Neuronal stem cell (in vitro differentiated cells): ENCODE data around the gene OR5A1. TPM values are rescaled to one million over a fixed set of nuclear protein-coding genes. Genes with fewer than 3 reads are reported as not detected.

Experiments used
- DNase-seq: peaks from one replicate; pipeline ENCODE4 v3.0.0-alpha.2; 2013; ENCODE audit warnings: low spot score
- H2AFZ ChIP-seq: one replicate; pipeline ENCODE4 v1.6.1; 2013; ENCODE audit warnings: mild to moderate bottlenecking, low read length, inconsistent platforms
- H2AK5ac ChIP-seq: 2 replicates; pipeline ENCODE4 v1.6.1; 2013; ENCODE audit warnings: low read depth, mild to moderate bottlenecking, inconsistent platforms, low read length, moderate library complexity, mixed read lengths
- H2BK120ac ChIP-seq: 2 replicates; pipeline ENCODE4 v1.6.1; 2013; ENCODE audit warnings: low read depth, mild to moderate bottlenecking, inconsistent platforms, low read length, moderate library complexity, mixed read lengths
- H2BK12ac ChIP-seq: one replicate; pipeline ENCODE4 v1.6.1; 2013; ENCODE audit warnings: low read length, inconsistent platforms
- H2BK15ac ChIP-seq: 2 replicates; pipeline ENCODE4 v1.6.1; 2013; ENCODE audit warnings: mild to moderate bottlenecking, low read length, inconsistent platforms, mixed read lengths
- H2BK5ac ChIP-seq: one replicate; pipeline ENCODE4 v1.6.1; 2013; ENCODE audit warnings: inconsistent platforms, mild to moderate bottlenecking, low read length, moderate library complexity
- H3K14ac ChIP-seq: one replicate; pipeline ENCODE4 v1.6.1; 2013; ENCODE audit warnings: low read length, inconsistent platforms
- H3K18ac ChIP-seq: 2 replicates; pipeline ENCODE4 v1.6.1; 2013; ENCODE audit warnings: low read length, inconsistent platforms
- H3K23ac ChIP-seq: 2 replicates; pipeline ENCODE4 v1.6.1; 2013; ENCODE audit warnings: low read depth, mild to moderate bottlenecking, mixed read lengths, low read length, inconsistent platforms; ENCODE audit not compliant: poor library complexity
- H3K27ac ChIP-seq: replicated peaks from 3 replicates; pipeline ENCODE4 v1.5.1; 2013; ENCODE audit warnings: low read length, inconsistent platforms
- H3K27me3 ChIP-seq, 3 experiments: 2 replicates each; pipeline ENCODE4 v1.6.1; 2013; ENCODE audit warnings: low read length in 3 of 3, mild to moderate bottlenecking in 2 of 3, inconsistent platforms in 1 of 3, low read depth in 1 of 3, mixed read lengths in 1 of 3, moderate library complexity in 1 of 3; ENCODE audit not compliant: control insufficient read depth in 3 of 3, insufficient read depth in 3 of 3
- H3K36me3 ChIP-seq, 2 donors: replicated peaks in 1 of 2; 2 replicates each; pipeline ENCODE4 v1.6.1; 2013; ENCODE audit warnings: low read length in 2 of 2; ENCODE audit not compliant: control insufficient read depth in 2 of 2, insufficient read depth in 2 of 2
- H3K4ac ChIP-seq: 2 replicates; pipeline ENCODE4 v1.6.1; 2013; ENCODE audit warnings: inconsistent platforms, mild to moderate bottlenecking, low read length, moderate library complexity
- H3K4me1 ChIP-seq, 2 donors: 1 replicate in 1 of 2; 2 replicates in 1 of 2; pipeline ENCODE4 v1.6.1; 2013; ENCODE audit warnings: low read length in 2 of 2, low read depth in 1 of 2; ENCODE audit not compliant: control insufficient read depth in 2 of 2, insufficient read depth in 1 of 2
- H3K4me2 ChIP-seq: one replicate; pipeline ENCODE4 v1.6.1; 2013; ENCODE audit warnings: mild to moderate bottlenecking, low read length, inconsistent platforms; ENCODE audit not compliant: insufficient read depth, poor library complexity, severe bottlenecking
- H3K4me3 ChIP-seq, 2 donors: 2 replicates each; pipeline ENCODE4 v1.5.1; 2013; ENCODE audit warnings: low read length in 2 of 2, mild to moderate bottlenecking in 2 of 2, inconsistent platforms in 1 of 2, moderate library complexity in 1 of 2
- H3K79me1 ChIP-seq: one replicate; pipeline ENCODE4 v1.6.1; 2013; ENCODE audit warnings: low read depth, mild to moderate bottlenecking, inconsistent platforms, low read length, moderate library complexity
- H3K9ac ChIP-seq: one replicate; pipeline ENCODE4 v1.6.1; 2013; ENCODE audit warnings: mild to moderate bottlenecking, low read depth, low read length, inconsistent platforms; ENCODE audit not compliant: poor library complexity
- H3K9me3 ChIP-seq, 2 donors: replicated peaks in 1 of 2; 2 replicates each; pipeline versions ENCODE3 to v1.6.1; 2013; ENCODE audit warnings: low read length in 2 of 2, mild to moderate bottlenecking in 2 of 2, inconsistent platforms in 1 of 2, low read depth in 1 of 2, mixed read lengths in 1 of 2, moderate library complexity in 1 of 2; ENCODE audit not compliant: control insufficient read depth in 2 of 2, insufficient read depth in 1 of 2
- H4K8ac ChIP-seq: one replicate; pipeline ENCODE4 v1.6.1; 2013; ENCODE audit warnings: low read depth, mild to moderate bottlenecking, inconsistent platforms, low read length, moderate library complexity
- H4K91ac ChIP-seq: one replicate; pipeline ENCODE4 v1.6.1; 2013; ENCODE audit warnings: low read length, low read depth, mild to moderate bottlenecking, inconsistent platforms; ENCODE audit not compliant: poor library complexity
- WGBS, 2 donors: extraction: QIAGEN DNeasy Blood & Tissue Kit; methylation state at CpG; one replicate each; pipeline ENCODE4 v1.1.7; 2013; ENCODE audit warnings: missing lambda C conversion rate in 2 of 2, mixed read lengths in 1 of 2; ENCODE audit not compliant: insufficient read length in 2 of 2, insufficient replicate concordance in 1 of 2; ENCODE audit errors: extremely low coverage in 2 of 2; 5-methylcytosine and 5-hydroxymethylcytosine counted together
- polyA plus RNA-seq, 2 experiments: library from polyadenylated mRNA; stranded (reverse); fragments of 200-250 nt; gene quantifications; one replicate each; pipeline ENCODE4 v1.2.3, GENCODE V29; 2013

The OR5A1 gene
- polyA plus RNA-seq (2013, experiment 1 of 2), result 0.24 TPM
- 0.19 TPM for polyA plus RNA-seq (2013, experiment 2 of 2)

GRCh38 chr11:59436169-59436568, at the start of gene OR5A1:
TSS of gene OR5A1 (plus strand) at chr11:59436469. CDS start at chr11:59443169, 6,700 bp downstream.
- Histone ChIP-seq H2BK15ac (no peak within 1 kb of the TSS), H2AK5ac (no peak within 1 kb of the TSS), H3K4ac (no peak within 1 kb of the TSS), H3K23ac (no peak within 1 kb of the TSS), H3K27me3 (no peaks in the 10 kb centered on the region), H3K18ac (no peak within 1 kb of the TSS), H2BK120ac (no peak within 1 kb of the TSS), H3K27ac (no peak within 1 kb of the TSS), H2BK12ac (no peak within 1 kb of the TSS), H3K9ac (no peak within 1 kb of the TSS), H2BK5ac (no peak within 1 kb of the TSS), H3K79me1 (no peaks in the 10 kb centered on the region), H3K4me3 (no peak within 1 kb of the TSS), H3K14ac (no peak within 1 kb of the TSS), H2AFZ (no peak within 1 kb of the TSS), H4K8ac (no peak within 1 kb of the TSS), H3K36me3 (no peaks in the 10 kb centered on the region), H4K91ac (no peak within 1 kb of the TSS), H3K9me3 (no peaks in the 10 kb centered on the region), H3K4me2 (no peak within 1 kb of the TSS), H3K4me1 (no peaks in the 10 kb centered on the region)
- no CpG with 5 or more reads among the region's 3 CpGs for WGBS, 2 donors
- no peak for DNase-seq

GRCh38 chr11:59394186-59394585, 42.1 kb upstream of the OR5A1 start:
- Histone ChIP-seq H3K27ac (no peak overlapping the region), H3K79me1 (no peaks in the 10 kb centered on the region), H3K18ac (no peak overlapping the region), H3K27me3 (no peaks in the 10 kb centered on the region), H2BK15ac (no peak overlapping the region), H2AFZ (no peak overlapping the region), H3K9ac (no peak overlapping the region), H2AK5ac (no peak overlapping the region), H3K14ac (no peak overlapping the region), H2BK120ac (no peak overlapping the region), H4K91ac (no peak overlapping the region), H4K8ac (no peak overlapping the region), H3K36me3 (no peaks in the 10 kb centered on the region), H2BK5ac (no peak overlapping the region), H3K23ac (no peak overlapping the region), H2BK12ac (no peak overlapping the region), H3K4me1 (no peaks in the 10 kb centered on the region), H3K4ac (no peak overlapping the region), H3K4me3 (no peak overlapping the region), H3K4me2 (no peak overlapping the region), H3K9me3 (no peaks in the 10 kb centered on the region)
- DNase-seq, result no peak

GRCh38 chr11:59400461-59401261, 35.6 kb upstream of the OR5A1 start:
- Histone ChIP-seq H2BK15ac (no peak overlapping the region), H2AFZ (no peak overlapping the region), H3K4me2 (no peak overlapping the region), H2BK120ac (no peak overlapping the region), H3K36me3 (no peaks in the 10 kb centered on the region), H2BK5ac (no peak overlapping the region), H3K23ac (no peak overlapping the region), H3K4me3 (no peak overlapping the region), H4K8ac (no peak overlapping the region), H3K9ac (no peak overlapping the region), H3K27ac (no peak overlapping the region), H2BK12ac (no peak overlapping the region), H4K91ac (no peak overlapping the region), H3K79me1 (no peaks in the 10 kb centered on the region), H3K14ac (no peak overlapping the region), H3K18ac (no peak overlapping the region), H3K4me1 (no peaks in the 10 kb centered on the region), H3K4ac (no peak overlapping the region), H3K9me3 (peaks cover 0 to 8% of the 10 kb centered on the region in 2 donors), H2AK5ac (no peak overlapping the region), H3K27me3 (no peaks in the 10 kb centered on the region)
- no peak for DNase-seq
- WGBS, 2 donors, result no CpG with 5 or more reads among the region's 3 CpGs

- H3K27me3 ChIP-seq, result no peaks in the 10 kb centered on the region
- no peak overlapping the region for H3K27ac ChIP-seq
- H2AFZ ChIP-seq, result no peak overlapping the region
- H3K4me2 ChIP-seq, result no peak overlapping the region
- no peaks in the 10 kb centered on the region for H3K4me1 ChIP-seq
- no peak overlapping the region for H3K4ac ChIP-seq
- no peak overlapping the region for H3K4me3 ChIP-seq
- H2BK5ac ChIP-seq, result no peak overlapping the region
- H2BK120ac ChIP-seq, result no peak overlapping the region
- no peaks in the 10 kb centered on the region for H3K36me3 ChIP-seq
- no peak overlapping the region for H2BK12ac ChIP-seq
- no peak overlapping the region for H3K9ac ChIP-seq
- no peak overlapping the region for H2AK5ac ChIP-seq
- no peak overlapping the region for H2BK15ac ChIP-seq
- no peak overlapping the region for H3K14ac ChIP-seq
- H4K91ac ChIP-seq, result no peak overlapping the region
- no peak overlapping the region for H3K23ac ChIP-seq
- no peak for DNase-seq
- H3K18ac ChIP-seq, result no peak overlapping the region
- H4K8ac ChIP-seq, result no peak overlapping the region
- WGBS, 2 donors, result no CpG with 5 or more reads among the region's 2 CpGs
- no peaks in the 10 kb centered on the region for H3K79me1 ChIP-seq
- peaks cover 0 to 8% of the 10 kb centered on the region in 2 donors for H3K9me3 ChIP-seq
Measured at GRCh38 chr11:59401262-59401552, 35.1 kb upstream of the OR5A1 start.
